ENCODE measurements around the gene ANKRD33. TPM values are rescaled to one million over a fixed set of nuclear protein-coding genes. Genes with fewer than 3 reads are reported as not detected.

Gene ANKRD33
- total and polyA plus RNA-seq, 2 of the 13 experiments (the other 11 are each of a cell fraction or from before 2014, with no cell fraction given), result 0.04 TPM; not detected in 1

DNA sequence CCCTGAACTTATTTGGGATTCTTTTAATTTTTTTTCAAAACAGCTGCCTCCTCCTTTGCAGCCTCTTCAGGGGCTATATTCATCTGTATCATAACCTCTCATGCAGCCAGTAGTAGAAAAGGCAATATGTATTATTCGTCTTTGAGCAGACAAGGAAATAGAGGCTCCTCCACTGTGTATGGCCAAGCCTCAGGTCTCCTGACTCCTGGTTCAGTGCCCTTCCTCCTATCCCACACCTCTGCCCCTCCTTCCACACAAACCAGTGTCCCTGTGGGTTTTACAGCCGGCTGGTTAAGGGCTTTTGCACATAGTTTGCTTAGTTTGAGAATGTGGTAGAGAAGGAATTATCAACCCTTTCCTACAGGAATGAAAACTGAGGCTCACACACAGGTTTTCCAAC lies 10.6 kb downstream of the ANKRD33 start:
- no peak for ATAC-seq
- no peak for FAIRE-seq
- CTCF ChIA-PET (ENCODE audit: low intra/inter-chr PET ratio, low total read pairs), result no interaction called here
- no peak overlapping the region for H3K4me3 ChIP-seq (replicated peaks in 1 of 3; ENCODE audit: insufficient read depth in 1 of 3, low read depth in 2 of 3, low read length in 3 of 3)
- peaks cover 0 to 30% of the 10 kb centered on the region in 2 experiments; a peak in 4 of 5 replicates for H3K27me3 ChIP-seq (ENCODE audit: control insufficient read depth in 1 of 2, insufficient read depth in 2 of 2, low read length in 2 of 2)
- DNase-seq (ENCODE audit: low spot score), result no peak
- peaks cover 5% of the 10 kb centered on the region; the same call in 1 of the 2 replicates for H3K4me1 ChIP-seq (ENCODE audit: insufficient read depth, low read length)
- BruUV-seq (replicated peaks), result no TSS peak
- POLR2A ChIA-PET, result no interaction called here
- 0% methylated on average over 2 of the region's 2 CpGs for WGBS (ENCODE audit: low lambda C conversion rate)
- in situ Hi-C loops (cut with HindIII; ENCODE audit: extremely low pct_ligation_motif_present, low pct_unique_long_range_greater_than_20kb), result loop anchor here (10.0 kb wide), 1 partner anchor 86 kb away; no protein-coding TSS in a partner anchor
- H3K4me2 ChIP-seq (ENCODE audit: low read depth, low read length), result no peak overlapping the region
- H3K36me3 ChIP-seq (replicated peaks in 1 of 2; ENCODE audit: control insufficient read depth in 1 of 2, insufficient read depth in 2 of 2, low read length in 2 of 2), result no peaks in the 10 kb centered on the region
- H3K9me3 ChIP-seq (ENCODE audit: low read length), result no peaks in the 10 kb centered on the region
- H4K20me1 ChIP-seq (ENCODE audit: insufficient read depth, low read length), result no peaks in the 10 kb centered on the region
- intact Hi-C loops (cut with micrococcal nuclease; ENCODE audit: unreplicated experiment), result no loop called here
- H3K27ac ChIP-seq (ENCODE audit: extremely low read length, insufficient read depth, low read length), result no peak overlapping the region
- H2AFZ ChIP-seq (ENCODE audit: low read length), result no peak overlapping the region
- H3K9ac ChIP-seq (ENCODE audit: insufficient read depth, low read depth, low read length), result no peak overlapping the region
- no peaks in the 10 kb centered on the region for H3K79me2 ChIP-seq (ENCODE audit: insufficient read depth, low read length)
- TF ChIP-seq, protein P1, sequence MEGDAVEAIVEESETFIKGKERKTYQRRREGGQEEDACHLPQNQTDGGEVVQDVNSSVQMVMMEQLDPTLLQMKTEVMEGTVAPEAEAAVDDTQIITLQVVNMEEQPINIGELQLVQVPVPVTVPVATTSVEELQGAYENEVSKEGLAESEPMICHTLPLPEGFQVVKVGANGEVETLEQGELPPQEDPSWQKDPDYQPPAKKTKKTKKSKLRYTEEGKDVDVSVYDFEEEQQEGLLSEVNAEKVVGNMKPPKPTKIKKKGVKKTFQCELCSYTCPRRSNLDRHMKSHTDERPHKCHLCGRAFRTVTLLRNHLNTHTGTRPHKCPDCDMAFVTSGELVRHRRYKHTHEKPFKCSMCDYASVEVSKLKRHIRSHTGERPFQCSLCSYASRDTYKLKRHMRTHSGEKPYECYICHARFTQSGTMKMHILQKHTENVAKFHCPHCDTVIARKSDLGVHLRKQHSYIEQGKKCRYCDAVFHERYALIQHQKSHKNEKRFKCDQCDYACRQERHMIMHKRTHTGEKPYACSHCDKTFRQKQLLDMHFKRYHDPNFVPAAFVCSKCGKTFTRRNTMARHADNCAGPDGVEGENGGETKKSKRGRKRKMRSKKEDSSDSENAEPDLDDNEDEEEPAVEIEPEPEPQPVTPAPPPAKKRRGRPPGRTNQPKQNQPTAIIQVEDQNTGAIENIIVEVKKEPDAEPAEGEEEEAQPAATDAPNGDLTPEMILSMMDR (CRISPR knock-in tag; IDR thresholded peaks at IDR 0.05), result no peak
- TF ChIP-seq, protein P2, sequence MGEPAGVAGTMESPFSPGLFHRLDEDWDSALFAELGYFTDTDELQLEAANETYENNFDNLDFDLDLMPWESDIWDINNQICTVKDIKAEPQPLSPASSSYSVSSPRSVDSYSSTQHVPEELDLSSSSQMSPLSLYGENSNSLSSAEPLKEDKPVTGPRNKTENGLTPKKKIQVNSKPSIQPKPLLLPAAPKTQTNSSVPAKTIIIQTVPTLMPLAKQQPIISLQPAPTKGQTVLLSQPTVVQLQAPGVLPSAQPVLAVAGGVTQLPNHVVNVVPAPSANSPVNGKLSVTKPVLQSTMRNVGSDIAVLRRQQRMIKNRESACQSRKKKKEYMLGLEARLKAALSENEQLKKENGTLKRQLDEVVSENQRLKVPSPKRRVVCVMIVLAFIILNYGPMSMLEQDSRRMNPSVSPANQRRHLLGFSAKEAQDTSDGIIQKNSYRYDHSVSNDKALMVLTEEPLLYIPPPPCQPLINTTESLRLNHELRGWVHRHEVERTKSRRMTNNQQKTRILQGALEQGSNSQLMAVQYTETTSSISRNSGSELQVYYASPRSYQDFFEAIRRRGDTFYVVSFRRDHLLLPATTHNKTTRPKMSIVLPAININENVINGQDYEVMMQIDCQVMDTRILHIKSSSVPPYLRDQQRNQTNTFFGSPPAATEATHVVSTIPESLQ (CRISPR knock-in tag; conservative IDR thresholded peaks at IDR 0.05), result no peak
- TF ChIP-seq TCF12 (IDR thresholded peaks at IDR 0.05) (no peak), TCF12 (CRISPR knock-in tag; IDR thresholded peaks at IDR 0.05) (no peak), NPAS2 (CRISPR knock-in tag; IDR thresholded peaks at IDR 0.05; ENCODE audit: borderline replicate concordance) (no peak), WIZ (CRISPR knock-in tag; IDR thresholded peaks at IDR 0.05) (no peak), ZNF773 (CRISPR knock-in tag; IDR thresholded peaks at IDR 0.05; ENCODE audit: borderline replicate concordance) (no peak), NFE2L1 (CRISPR knock-in tag; IDR thresholded peaks at IDR 0.05; ENCODE audit: borderline replicate concordance) (no peak), ATAD3A (CRISPR knock-in tag; IDR thresholded peaks at IDR 0.05) (no peak), SIX1 (CRISPR knock-in tag; IDR thresholded peaks at IDR 0.05; ENCODE audit: borderline replicate concordance) (no peak), SYNCRIP (IDR thresholded peaks at IDR 0.05; ENCODE audit: insufficient read depth, low read depth, low read length) (no peak), KAT2B (IDR thresholded peaks at IDR 0.05; ENCODE audit: borderline replicate concordance, low read depth, low read length) (no peak)
- TF ChIP-seq, protein P3, sequence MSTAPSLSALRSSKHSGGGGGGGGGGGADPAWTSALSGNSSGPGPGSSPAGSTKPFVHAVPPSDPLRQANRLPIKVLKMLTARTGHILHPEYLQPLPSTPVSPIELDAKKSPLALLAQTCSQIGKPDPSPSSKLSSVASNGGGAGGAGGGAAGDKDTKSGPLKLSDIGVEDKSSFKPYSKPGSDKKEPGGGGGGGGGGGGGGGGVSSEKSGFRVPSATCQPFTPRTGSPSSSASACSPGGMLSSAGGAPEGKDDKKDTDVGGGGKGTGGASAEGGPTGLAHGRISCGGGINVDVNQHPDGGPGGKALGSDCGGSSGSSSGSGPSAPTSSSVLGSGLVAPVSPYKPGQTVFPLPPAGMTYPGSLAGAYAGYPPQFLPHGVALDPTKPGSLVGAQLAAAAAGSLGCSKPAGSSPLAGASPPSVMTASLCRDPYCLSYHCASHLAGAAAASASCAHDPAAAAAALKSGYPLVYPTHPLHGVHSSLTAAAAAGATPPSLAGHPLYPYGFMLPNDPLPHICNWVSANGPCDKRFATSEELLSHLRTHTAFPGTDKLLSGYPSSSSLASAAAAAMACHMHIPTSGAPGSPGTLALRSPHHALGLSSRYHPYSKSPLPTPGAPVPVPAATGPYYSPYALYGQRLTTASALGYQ (CRISPR knock-in tag; IDR thresholded peaks at IDR 0.05), result no peak
- TF ChIP-seq, protein P4, sequence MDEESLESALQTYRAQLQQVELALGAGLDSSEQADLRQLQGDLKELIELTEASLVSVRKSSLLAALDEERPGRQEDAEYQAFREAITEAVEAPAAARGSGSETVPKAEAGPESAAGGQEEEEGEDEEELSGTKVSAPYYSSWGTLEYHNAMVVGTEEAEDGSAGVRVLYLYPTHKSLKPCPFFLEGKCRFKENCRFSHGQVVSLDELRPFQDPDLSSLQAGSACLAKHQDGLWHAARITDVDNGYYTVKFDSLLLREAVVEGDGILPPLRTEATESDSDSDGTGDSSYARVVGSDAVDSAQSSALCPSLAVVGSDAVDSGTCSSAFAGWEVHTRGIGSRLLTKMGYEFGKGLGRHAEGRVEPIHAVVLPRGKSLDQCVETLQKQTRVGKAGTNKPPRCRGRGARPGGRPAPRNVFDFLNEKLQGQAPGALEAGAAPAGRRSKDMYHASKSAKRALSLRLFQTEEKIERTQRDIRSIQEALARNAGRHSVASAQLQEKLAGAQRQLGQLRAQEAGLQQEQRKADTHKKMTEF (CRISPR knock-in tag; IDR thresholded peaks at IDR 0.05), result no peak
- TF ChIP-seq, protein P5, sequence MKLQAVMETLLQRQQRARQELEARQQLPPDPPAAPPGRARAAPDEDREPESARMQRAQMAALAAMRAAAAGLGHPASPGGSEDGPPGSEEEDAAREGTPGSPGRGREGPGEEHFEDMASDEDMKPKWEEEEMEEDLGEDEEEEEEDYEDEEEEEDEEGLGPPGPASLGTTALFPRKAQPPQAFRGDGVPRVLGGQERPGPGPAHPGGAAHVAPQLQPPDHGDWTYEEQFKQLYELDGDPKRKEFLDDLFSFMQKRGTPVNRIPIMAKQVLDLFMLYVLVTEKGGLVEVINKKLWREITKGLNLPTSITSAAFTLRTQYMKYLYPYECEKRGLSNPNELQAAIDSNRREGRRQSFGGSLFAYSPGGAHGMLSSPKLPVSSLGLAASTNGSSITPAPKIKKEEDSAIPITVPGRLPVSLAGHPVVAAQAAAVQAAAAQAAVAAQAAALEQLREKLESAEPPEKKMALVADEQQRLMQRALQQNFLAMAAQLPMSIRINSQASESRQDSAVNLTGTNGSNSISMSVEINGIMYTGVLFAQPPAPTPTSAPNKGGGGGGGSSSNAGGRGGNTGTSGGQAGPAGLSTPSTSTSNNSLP (IDR thresholded peaks at IDR 0.05; ENCODE audit: low read depth, low read length), result no peak
